Measurements from ENCODE around the gene SLC17A4.

Gene SLC17A4

GRCh38 chr6:25830458-25830857, 75.9 kb downstream of the SLC17A4 start:
- no peak for DNase-seq

All from NCI-H1694 (cell line).